ENCODE data around the gene MRAP2. TPM values are rescaled to one million over a fixed set of nuclear protein-coding genes. Genes with fewer than 3 reads are reported as not detected.

The MRAP2 gene
- total RNA-seq, 1 experiment from 2014 or later = 0.33 TPM

DNA sequence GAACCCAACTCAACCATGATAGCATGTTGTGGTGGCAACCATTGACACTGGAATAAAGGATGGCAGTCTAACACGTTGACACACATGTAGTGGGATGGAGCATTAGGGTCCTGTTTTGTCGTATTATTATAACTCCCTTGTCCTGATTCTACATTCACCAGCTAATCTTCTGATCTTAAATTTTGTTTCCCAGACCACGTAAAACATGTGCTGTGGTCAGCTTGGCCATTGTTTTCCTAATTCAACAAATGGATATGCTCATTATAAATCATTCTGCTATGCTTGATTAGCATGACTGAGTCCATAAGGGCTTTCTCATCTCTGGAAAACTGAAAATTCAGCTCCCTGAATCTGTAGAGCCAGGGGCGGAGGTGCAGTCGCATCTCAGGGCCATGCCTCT, 15.0 kb downstream of the MRAP2 start:
- Mint-ChIP-seq H3K9me3 (ENCODE audit: unreplicated experiment) (no peaks in the 10 kb centered on the region), H3K36me3 (ENCODE audit: insufficient read depth, unreplicated experiment) (no peaks in the 10 kb centered on the region), H3K4me3 (ENCODE audit: unreplicated experiment) (no peak overlapping the region), H3K27ac (ENCODE audit: low read depth, unreplicated experiment) (no peak overlapping the region), H3K4me1 (ENCODE audit: insufficient read depth, unreplicated experiment) (peaks cover 9% of the 10 kb centered on the region), H3K27me3 (ENCODE audit: insufficient read depth, unreplicated experiment) (no peaks in the 10 kb centered on the region)
- ChIA-PET CTCF (no interaction called here), POLR2A (no interaction called here)
- TF ChIP-seq, protein P1, sequence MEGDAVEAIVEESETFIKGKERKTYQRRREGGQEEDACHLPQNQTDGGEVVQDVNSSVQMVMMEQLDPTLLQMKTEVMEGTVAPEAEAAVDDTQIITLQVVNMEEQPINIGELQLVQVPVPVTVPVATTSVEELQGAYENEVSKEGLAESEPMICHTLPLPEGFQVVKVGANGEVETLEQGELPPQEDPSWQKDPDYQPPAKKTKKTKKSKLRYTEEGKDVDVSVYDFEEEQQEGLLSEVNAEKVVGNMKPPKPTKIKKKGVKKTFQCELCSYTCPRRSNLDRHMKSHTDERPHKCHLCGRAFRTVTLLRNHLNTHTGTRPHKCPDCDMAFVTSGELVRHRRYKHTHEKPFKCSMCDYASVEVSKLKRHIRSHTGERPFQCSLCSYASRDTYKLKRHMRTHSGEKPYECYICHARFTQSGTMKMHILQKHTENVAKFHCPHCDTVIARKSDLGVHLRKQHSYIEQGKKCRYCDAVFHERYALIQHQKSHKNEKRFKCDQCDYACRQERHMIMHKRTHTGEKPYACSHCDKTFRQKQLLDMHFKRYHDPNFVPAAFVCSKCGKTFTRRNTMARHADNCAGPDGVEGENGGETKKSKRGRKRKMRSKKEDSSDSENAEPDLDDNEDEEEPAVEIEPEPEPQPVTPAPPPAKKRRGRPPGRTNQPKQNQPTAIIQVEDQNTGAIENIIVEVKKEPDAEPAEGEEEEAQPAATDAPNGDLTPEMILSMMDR (IDR thresholded peaks at IDR 0.05; ENCODE audit: unreplicated experiment) = no peak
- intact Hi-C loops (cut with micrococcal nuclease) = no loop called here
- no peak for DNase-seq (ENCODE audit: unreplicated experiment)
- BruUV-seq (replicated peaks) = no TSS peak

DNA sequence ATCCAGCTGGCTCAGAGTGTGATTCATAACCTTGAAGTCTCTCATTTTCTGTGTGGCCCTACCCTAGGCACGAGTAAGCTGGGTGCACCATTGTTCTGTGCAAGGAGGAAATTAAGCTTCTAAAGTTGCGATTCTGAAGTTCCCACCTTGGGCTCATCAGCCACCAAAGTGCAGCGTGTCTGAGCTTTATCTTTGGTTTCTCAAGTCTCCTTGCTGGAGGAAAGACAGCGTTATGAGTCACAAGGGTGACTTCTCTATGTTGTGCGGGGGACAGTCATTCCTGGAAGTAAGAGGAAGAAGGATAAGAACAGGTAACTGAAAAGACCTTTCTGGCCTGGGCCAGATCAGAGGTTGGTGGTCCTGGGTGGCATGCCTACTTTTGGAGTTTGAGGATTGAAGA, 16.8 kb downstream of the MRAP2 start:
- H3K36me3 Mint-ChIP-seq (ENCODE audit: insufficient read depth, unreplicated experiment) = no peaks in the 10 kb centered on the region
- BruUV-seq (replicated peaks) = no TSS peak
- H3K9me3 Mint-ChIP-seq (ENCODE audit: unreplicated experiment) = no peaks in the 10 kb centered on the region
- H3K27ac Mint-ChIP-seq (ENCODE audit: low read depth, unreplicated experiment) = no peak overlapping the region
- no peak for DNase-seq (ENCODE audit: unreplicated experiment)
- ChIA-PET CTCF (no interaction called here), POLR2A (no interaction called here)
- peaks cover 9% of the 10 kb centered on the region for H3K4me1 Mint-ChIP-seq (ENCODE audit: insufficient read depth, unreplicated experiment)
- no peaks in the 10 kb centered on the region for H3K27me3 Mint-ChIP-seq (ENCODE audit: insufficient read depth, unreplicated experiment)
- TF ChIP-seq, protein P1 (IDR thresholded peaks at IDR 0.05; ENCODE audit: unreplicated experiment) = no peak
- intact Hi-C loops (cut with micrococcal nuclease) = no loop called here
- H3K4me3 Mint-ChIP-seq (ENCODE audit: unreplicated experiment) = no peak overlapping the region

DNA sequence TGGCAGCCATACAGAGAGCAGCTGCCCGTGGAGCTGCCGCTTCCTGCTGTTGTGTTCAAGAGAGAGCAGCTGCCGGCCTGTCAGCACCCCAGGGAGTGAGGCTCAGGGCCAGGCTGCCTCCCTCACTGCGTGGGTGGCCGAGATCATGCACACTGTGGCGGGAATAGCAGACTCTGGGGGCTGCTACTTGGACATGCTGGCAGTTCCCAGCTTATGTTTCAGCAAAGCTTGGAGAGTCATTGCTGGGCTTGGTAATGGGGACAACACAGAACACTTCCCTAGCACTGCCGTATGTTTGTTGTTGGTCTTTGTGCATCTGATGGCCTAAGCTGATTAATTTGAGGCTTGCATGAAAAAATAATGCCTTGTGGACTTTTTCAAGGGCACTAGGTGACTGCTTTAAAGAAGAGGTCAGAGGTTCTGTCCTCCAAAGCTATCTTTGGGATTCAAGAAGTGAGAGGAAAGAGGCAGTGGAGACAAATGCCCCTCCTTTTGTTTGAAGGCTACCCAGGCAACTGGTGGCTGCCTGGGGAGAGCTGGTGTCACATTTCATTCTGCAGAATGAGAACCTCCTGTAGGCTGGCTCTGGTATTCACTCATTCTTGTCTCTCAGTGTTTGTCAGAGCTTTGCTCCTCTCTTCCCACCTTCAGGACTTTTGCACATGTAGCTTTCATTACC, 18.8 kb downstream of the MRAP2 start:
- H3K4me1 Mint-ChIP-seq (ENCODE audit: insufficient read depth, unreplicated experiment) = peaks cover 9% of the 10 kb centered on the region
- ChIA-PET POLR2A (no interaction called here), CTCF (interaction anchor here (0.6 to 0.9 kb wide), 3 partner anchors 20 to 37 kb away, joined by 3 read pairs; no protein-coding TSS in a partner anchor)
- no peaks in the 10 kb centered on the region for H3K36me3 Mint-ChIP-seq (ENCODE audit: insufficient read depth, unreplicated experiment)
- no peak overlapping the region for H3K4me3 Mint-ChIP-seq (ENCODE audit: unreplicated experiment)
- peak overlapping the region; percentile 9 for H3K27ac Mint-ChIP-seq (ENCODE audit: low read depth, unreplicated experiment)
- H3K9me3 Mint-ChIP-seq (ENCODE audit: unreplicated experiment) = no peaks in the 10 kb centered on the region
- TF ChIP-seq, protein P1 (IDR thresholded peaks at IDR 0.05; ENCODE audit: unreplicated experiment) = no peak
- no TSS peak for BruUV-seq (replicated peaks)
- H3K27me3 Mint-ChIP-seq (ENCODE audit: insufficient read depth, unreplicated experiment) = no peaks in the 10 kb centered on the region
- intact Hi-C loops (cut with micrococcal nuclease) = no loop called here
- DNase-seq (ENCODE audit: unreplicated experiment) = peak; percentile 50

DNA sequence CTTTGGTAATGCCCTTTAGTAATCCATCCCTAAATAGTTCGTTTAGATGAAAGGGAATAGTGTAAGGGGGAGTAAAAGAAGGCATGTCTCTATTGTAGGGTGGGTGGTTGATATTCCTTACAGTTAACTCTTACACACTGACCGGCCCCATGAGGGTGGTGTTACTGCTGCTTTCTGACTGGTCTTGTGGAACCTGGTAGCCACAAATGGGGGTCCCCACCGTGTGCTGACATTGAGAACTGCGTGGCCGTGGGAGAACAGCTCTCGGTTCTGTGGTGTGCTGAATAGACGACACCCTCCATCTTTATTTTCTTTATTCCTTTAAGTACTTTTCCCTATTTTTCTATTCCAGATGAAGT, 19.3 kb downstream of the MRAP2 start:
- ChIA-PET POLR2A (no interaction called here), CTCF (interaction anchor here (0.6 to 0.9 kb wide), 3 partner anchors 20 to 37 kb away, joined by 3 read pairs; no protein-coding TSS in a partner anchor)
- Mint-ChIP-seq H3K9me3 (ENCODE audit: unreplicated experiment) (no peaks in the 10 kb centered on the region), H3K27ac (ENCODE audit: low read depth, unreplicated experiment) (no peak overlapping the region), H3K27me3 (ENCODE audit: insufficient read depth, unreplicated experiment) (no peaks in the 10 kb centered on the region), H3K36me3 (ENCODE audit: insufficient read depth, unreplicated experiment) (no peaks in the 10 kb centered on the region), H3K4me3 (ENCODE audit: unreplicated experiment) (no peak overlapping the region), H3K4me1 (ENCODE audit: insufficient read depth, unreplicated experiment) (peaks cover 9% of the 10 kb centered on the region)
- TF ChIP-seq, protein P1 (IDR thresholded peaks at IDR 0.05; ENCODE audit: unreplicated experiment) = no peak
- BruUV-seq (replicated peaks) = no TSS peak
- intact Hi-C loops (cut with micrococcal nuclease) = no loop called here
- DNase-seq (ENCODE audit: unreplicated experiment) = no peak

Data from MCF 10A (cell line).